ENCODE results near the gene SLC29A4.
"Not testable (repeated sequence)": the region's sequence is repeated elsewhere in the genome, so short reads cannot be mapped to it uniquely, and the experiment has no call there.

DNA sequence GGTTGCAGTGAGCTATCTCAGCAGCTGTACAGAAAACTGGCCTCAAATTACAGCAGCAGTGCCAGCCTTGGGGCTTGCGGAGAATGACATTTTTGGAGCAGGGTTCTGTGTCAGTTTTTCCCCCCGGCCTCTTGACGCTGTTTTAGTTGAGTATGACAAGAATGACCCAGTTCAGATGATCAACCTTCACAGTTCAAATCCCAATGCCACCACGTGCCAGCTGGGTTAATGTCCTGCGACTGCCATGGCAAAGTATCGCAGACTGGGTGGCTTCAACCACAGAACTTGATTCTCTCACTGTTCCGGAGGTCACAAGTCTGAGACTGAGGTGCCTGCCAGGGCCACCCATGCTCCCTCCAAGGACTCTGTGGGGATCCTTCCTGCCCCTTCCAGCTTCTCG lies 32.0 kb upstream of the SLC29A4 start:
- TF ChIP-seq CTCF, EZH2phosphoT487, EZH2 (IDR thresholded peaks at IDR 0.05): not testable (repeated sequence)

Data from neural progenitor cell (in vitro differentiated cells).